H9 (cell line): ENCODE data around the gene JAKMIP1. TPM values are rescaled to one million over a fixed set of nuclear protein-coding genes. Genes with fewer than 3 reads are reported as not detected.

Experiments used
- DNase-seq: peaks from one replicate; pipeline ENCODE4 v3.0.0-alpha.2; 2017
- H2AFZ ChIP-seq: one replicate; pipeline ENCODE4 v1.6.1; 2013; ENCODE audit warnings: mild to moderate bottlenecking, low read length, control low read depth, moderate library complexity
- H2AK5ac ChIP-seq: 2 replicates; pipeline ENCODE4 v1.6.1; 2013; ENCODE audit warnings: low read length, control low read depth, mixed read lengths; ENCODE audit not compliant: insufficient read length
- H2BK120ac ChIP-seq: one replicate; pipeline ENCODE4 v1.6.1; 2013; ENCODE audit warnings: low read depth, mild to moderate bottlenecking, low read length, control low read depth, inconsistent platforms; ENCODE audit not compliant: poor library complexity, severe bottlenecking
- H2BK12ac ChIP-seq: 2 replicates; pipeline ENCODE4 v1.6.1; 2013; ENCODE audit warnings: low read length, control low read depth, mixed read lengths, low read depth; ENCODE audit not compliant: insufficient read length
- H2BK15ac ChIP-seq: 2 replicates; pipeline ENCODE4 v1.6.1; 2013; ENCODE audit warnings: low read depth, low read length, control low read depth
- H2BK20ac ChIP-seq: one replicate; pipeline ENCODE4 v1.6.1; 2013; ENCODE audit warnings: low read depth, mild to moderate bottlenecking, low read length, control low read depth, inconsistent platforms; ENCODE audit not compliant: poor library complexity, severe bottlenecking
- H2BK5ac ChIP-seq: 2 replicates; pipeline ENCODE4 v1.6.1; 2013; ENCODE audit warnings: low read length, control low read depth, mixed read lengths; ENCODE audit not compliant: insufficient read length
- H3K14ac ChIP-seq: 2 replicates; pipeline ENCODE4 v1.6.1; 2013; ENCODE audit warnings: low read length, control low read depth; ENCODE audit not compliant: insufficient read depth
- H3K18ac ChIP-seq: 2 replicates; pipeline ENCODE4 v1.6.1; 2013; ENCODE audit warnings: low read depth, mild to moderate bottlenecking, mixed read lengths, low read length, control low read depth; ENCODE audit not compliant: insufficient read length
- H3K23ac ChIP-seq: 2 replicates; pipeline ENCODE4 v1.6.1; 2013; ENCODE audit warnings: low read length, control low read depth, mixed read lengths, low read depth; ENCODE audit not compliant: insufficient read length
- H3K23me2 ChIP-seq: 2 replicates; pipeline ENCODE4 v1.6.1; 2013; ENCODE audit warnings: low read depth, mild to moderate bottlenecking, mixed read lengths, low read length, control low read depth; ENCODE audit not compliant: insufficient read length, poor library complexity, severe bottlenecking
- H3K27ac ChIP-seq: 2 replicates; pipeline ENCODE4 v1.5.1; 2013; ENCODE audit warnings: low read length, control low read depth, mixed read lengths, low read depth; ENCODE audit not compliant: insufficient read length
- H3K27me3 ChIP-seq: 2 replicates; pipeline ENCODE4 v1.6.1; 2013; ENCODE audit warnings: low read length, control low read depth, inconsistent platforms; ENCODE audit not compliant: insufficient read depth
- H3K4ac ChIP-seq: 2 replicates; pipeline ENCODE4 v1.6.1; 2013; ENCODE audit warnings: low read depth, mild to moderate bottlenecking, control low read depth, inconsistent platforms, low read length, moderate library complexity
- H3K4me1 ChIP-seq: 2 replicates; pipeline ENCODE4 v1.6.1; 2013; ENCODE audit warnings: low read length, control low read depth, inconsistent platforms; ENCODE audit not compliant: insufficient read depth
- H3K4me2 ChIP-seq: 2 replicates; pipeline ENCODE4 v1.6.1; 2013; ENCODE audit warnings: low read length, control low read depth, mixed read lengths; ENCODE audit not compliant: insufficient read length, insufficient read depth
- H3K56ac ChIP-seq: 2 replicates; pipeline ENCODE4 v1.6.1; 2013; ENCODE audit warnings: low read depth, mild to moderate bottlenecking, mixed read lengths, low read length, control low read depth; ENCODE audit not compliant: insufficient read length
- H3K79me1 ChIP-seq: 2 replicates; pipeline ENCODE4 v1.6.1; 2013; ENCODE audit warnings: low read depth, mild to moderate bottlenecking, moderate library complexity, low read length, control low read depth, inconsistent platforms; ENCODE audit not compliant: insufficient read depth, poor library complexity, severe bottlenecking
- H3K79me2 ChIP-seq: 2 replicates; pipeline ENCODE4 v1.6.1; 2013; ENCODE audit warnings: low read length, control low read depth, inconsistent platforms; ENCODE audit not compliant: insufficient read depth
- H3K9ac ChIP-seq: 2 replicates; pipeline ENCODE4 v1.6.1; 2013; ENCODE audit warnings: low read length, control low read depth, mixed read lengths; ENCODE audit not compliant: insufficient read length; ENCODE audit errors: extremely low read depth
- H3K9me3 ChIP-seq: one replicate; pipeline ENCODE4 v1.6.1; 2013; ENCODE audit warnings: low read depth, low read length, inconsistent platforms; ENCODE audit not compliant: control insufficient read depth
- H3T11ph ChIP-seq: one replicate; pipeline ENCODE4 v1.6.1; 2013; ENCODE audit warnings: mild to moderate bottlenecking, low read length, control low read depth, inconsistent platforms
- H4K20me1 ChIP-seq: one replicate; pipeline ENCODE4 v1.6.1; 2013; ENCODE audit not compliant: control insufficient read depth, insufficient read length, insufficient read depth
- H4K5ac ChIP-seq: 2 replicates; pipeline ENCODE4 v1.6.1; 2013; ENCODE audit warnings: low read depth, mild to moderate bottlenecking, mixed read lengths, low read length, control low read depth; ENCODE audit not compliant: insufficient read length
- H4K8ac ChIP-seq: replicated peaks from 2 replicates; pipeline ENCODE4 v1.6.1; 2013; ENCODE audit warnings: low read length, control low read depth, mixed read lengths, low read depth; ENCODE audit not compliant: insufficient read length
- H4K91ac ChIP-seq: 2 replicates; pipeline ENCODE4 v1.6.1; 2013; ENCODE audit warnings: low read depth, mild to moderate bottlenecking, moderate library complexity, mixed read lengths, low read length, control low read depth; ENCODE audit not compliant: insufficient read length
- H3K27ac Mint-ChIP-seq, 3 experiments: 2 replicates in 2 of 3; 3 replicates in 1 of 3; pipeline ENCODE4 v1.8.0; 2020 to 2021; ENCODE audit warnings: mixed read lengths in 3 of 3, mild to moderate bottlenecking in 1 of 3, moderate library complexity in 1 of 3
- H3K27me3 Mint-ChIP-seq: 2 replicates; pipeline ENCODE4 v1.8.0; 2021; ENCODE audit warnings: low read depth, mild to moderate bottlenecking, moderate library complexity, mixed read lengths
- H3K36me3 Mint-ChIP-seq, 3 experiments: 2 replicates in 2 of 3; 3 replicates in 1 of 3; pipeline ENCODE4 v1.8.0; 2020 to 2021; ENCODE audit warnings: low read depth in 3 of 3, mixed read lengths in 3 of 3; ENCODE audit not compliant: insufficient read depth in 1 of 3
- H3K4me1 Mint-ChIP-seq, 2 experiments: 2 replicates each; pipeline ENCODE4 v1.8.0; 2020; ENCODE audit warnings: mixed read lengths in 2 of 2
- H3K4me3 Mint-ChIP-seq, 2 experiments: 2 replicates in 1 of 2; 3 replicates in 1 of 2; pipeline ENCODE4 v1.8.0; 2020 to 2021; ENCODE audit warnings: mild to moderate bottlenecking in 2 of 2, mixed read lengths in 2 of 2, moderate library complexity in 1 of 2
- H3K9me3 Mint-ChIP-seq, 2 experiments: 2 replicates in 1 of 2; 3 replicates in 1 of 2; pipeline ENCODE4 v1.8.0; 2020; ENCODE audit warnings: mild to moderate bottlenecking in 2 of 2, mixed read lengths in 2 of 2, moderate library complexity in 1 of 2
- WGBS: extraction: QIAGEN DNeasy Blood & Tissue Kit; methylation state at CpG from one replicate; pipeline ENCODE4 v1.1.7; 2013; ENCODE audit warnings: missing lambda C conversion rate, low lambda C conversion rate, mixed read lengths; ENCODE audit not compliant: insufficient read length; ENCODE audit errors: extremely low coverage; 5-methylcytosine and 5-hydroxymethylcytosine counted together
- total RNA-seq: library from RNA; stranded (reverse); gene quantifications from 2 replicates; pipeline ENCODE4 v1.2.1, GENCODE V29; 2021
- TF ChIP-seq, protein P1 (sequence below): fragments of 200-600 bp; sonication (generic); conservative IDR thresholded peaks from 3 replicates; pipeline ENCODE4 v1.8.0; 2021; ENCODE audit warnings: antibody characterized with exemption, mild to moderate bottlenecking

Gene JAKMIP1
- total RNA-seq, 1 experiment from 2014 or later, result 1.5 TPM

DNA sequence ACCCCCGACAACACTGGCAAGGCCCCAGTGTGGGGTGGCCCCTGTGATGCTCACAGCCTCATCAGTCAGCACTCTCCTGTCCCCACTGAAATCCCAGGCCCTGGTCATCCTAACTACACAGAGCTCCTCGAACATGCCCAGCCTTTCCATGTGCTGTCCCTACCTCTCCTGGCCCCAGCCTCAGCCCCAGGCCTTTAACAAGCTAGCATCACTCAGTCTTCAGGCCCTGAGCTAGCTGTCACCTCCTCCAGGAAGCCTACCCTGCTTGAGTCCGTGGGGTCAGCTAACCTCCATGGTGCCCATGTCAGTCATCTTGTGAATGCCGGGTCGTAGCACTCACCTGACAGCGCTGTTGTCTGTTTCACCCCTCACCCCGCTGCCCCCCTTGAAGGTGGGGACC, 156.5 kb downstream of the JAKMIP1 start:
- Histone ChIP-seq H2BK12ac (no peak overlapping the region), H3K4me1 (no peaks in the 10 kb centered on the region), H3T11ph (no peak overlapping the region), H3K9me3 (no peaks in the 10 kb centered on the region), H2BK5ac (no peak overlapping the region), H2BK20ac (no peak overlapping the region), H3K27ac (no peak overlapping the region), H3K56ac (no peak overlapping the region), H4K20me1 (no peaks in the 10 kb centered on the region), H3K23ac (no peak overlapping the region), H3K4me2 (no peak overlapping the region), H4K5ac (no peak overlapping the region), H3K14ac (no peak overlapping the region), H2BK120ac (no peak overlapping the region), H4K91ac (no peak overlapping the region), H3K79me2 (no peaks in the 10 kb centered on the region; the same call in 1 of the 2 replicates), H3K23me2 (no peaks in the 10 kb centered on the region), H3K27me3 (no peaks in the 10 kb centered on the region), H3K9ac (no peak overlapping the region), H2AFZ (no peak overlapping the region), H2AK5ac (no peak overlapping the region), H2BK15ac (no peak overlapping the region), H3K4ac (no peak overlapping the region), H3K79me1 (no peaks in the 10 kb centered on the region), H3K18ac (no peak overlapping the region), H4K8ac (no peak overlapping the region)
- H3K4me3 Mint-ChIP-seq, result no peak overlapping the region; a peak in 1 of 5 replicates
- no CpG with 5 or more reads among the region's 7 CpGs for WGBS
- peaks cover 0 to 3% of the 10 kb centered on the region in 2 experiments; a peak in 2 of 4 replicates for H3K4me1 Mint-ChIP-seq
- no peak for DNase-seq
- no peaks in the 10 kb centered on the region for H3K36me3 Mint-ChIP-seq
- H3K27me3 Mint-ChIP-seq, result peaks cover 4% of the 10 kb centered on the region
- H3K9me3 Mint-ChIP-seq, result no peaks in the 10 kb centered on the region
- no peak overlapping the region for H3K27ac Mint-ChIP-seq
- TF ChIP-seq, protein P1, sequence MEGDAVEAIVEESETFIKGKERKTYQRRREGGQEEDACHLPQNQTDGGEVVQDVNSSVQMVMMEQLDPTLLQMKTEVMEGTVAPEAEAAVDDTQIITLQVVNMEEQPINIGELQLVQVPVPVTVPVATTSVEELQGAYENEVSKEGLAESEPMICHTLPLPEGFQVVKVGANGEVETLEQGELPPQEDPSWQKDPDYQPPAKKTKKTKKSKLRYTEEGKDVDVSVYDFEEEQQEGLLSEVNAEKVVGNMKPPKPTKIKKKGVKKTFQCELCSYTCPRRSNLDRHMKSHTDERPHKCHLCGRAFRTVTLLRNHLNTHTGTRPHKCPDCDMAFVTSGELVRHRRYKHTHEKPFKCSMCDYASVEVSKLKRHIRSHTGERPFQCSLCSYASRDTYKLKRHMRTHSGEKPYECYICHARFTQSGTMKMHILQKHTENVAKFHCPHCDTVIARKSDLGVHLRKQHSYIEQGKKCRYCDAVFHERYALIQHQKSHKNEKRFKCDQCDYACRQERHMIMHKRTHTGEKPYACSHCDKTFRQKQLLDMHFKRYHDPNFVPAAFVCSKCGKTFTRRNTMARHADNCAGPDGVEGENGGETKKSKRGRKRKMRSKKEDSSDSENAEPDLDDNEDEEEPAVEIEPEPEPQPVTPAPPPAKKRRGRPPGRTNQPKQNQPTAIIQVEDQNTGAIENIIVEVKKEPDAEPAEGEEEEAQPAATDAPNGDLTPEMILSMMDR, result no peak
